MG63 (cell line): ENCODE results near the gene GJD4. TPM values are rescaled to one million over a fixed set of nuclear protein-coding genes. Genes with fewer than 3 reads are reported as not detected.

Experiments
- total RNA-seq: library from RNA; depleted of rRNA; stranded (reverse); fragments of >200 nt; shearing (Covaris generic); gene quantifications from 2 replicates; pipeline ENCODE4 v1.2.3, GENCODE V29; 2014; ENCODE audit warnings: low replicate concordance; rRNA removed

The GJD4 gene
- total RNA-seq, 1 experiment from 2014 or later, result not detected

Other genes with a start within 250 kb of the GJD4 start
- 0.74 and 3.0 TPM in 2 replicates for gene FZD8, start 37.0 kb downstream of the GJD4 start, total RNA-seq